ENCODE results near the gene PEX7.

DNA sequence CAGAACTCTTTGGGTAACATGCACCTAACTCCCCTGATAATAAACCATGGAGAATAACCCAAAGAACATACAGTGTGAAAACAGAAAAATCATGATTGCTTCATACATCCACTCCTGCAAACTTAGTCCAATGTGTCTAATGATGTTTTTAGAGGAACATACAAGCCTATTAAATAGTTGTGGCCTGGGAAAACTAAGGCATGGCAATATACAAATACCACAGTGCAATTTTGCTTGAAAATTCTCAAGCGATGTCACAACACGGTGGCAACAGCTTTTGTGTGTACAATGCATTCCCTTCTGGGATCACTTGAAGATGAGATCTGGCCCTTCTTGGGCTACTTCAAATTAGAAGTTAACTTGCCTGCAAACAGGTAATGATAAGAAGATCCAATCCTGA is 46.8 kb upstream of the PEX7 start:
- TF ChIP-seq, protein P1, sequence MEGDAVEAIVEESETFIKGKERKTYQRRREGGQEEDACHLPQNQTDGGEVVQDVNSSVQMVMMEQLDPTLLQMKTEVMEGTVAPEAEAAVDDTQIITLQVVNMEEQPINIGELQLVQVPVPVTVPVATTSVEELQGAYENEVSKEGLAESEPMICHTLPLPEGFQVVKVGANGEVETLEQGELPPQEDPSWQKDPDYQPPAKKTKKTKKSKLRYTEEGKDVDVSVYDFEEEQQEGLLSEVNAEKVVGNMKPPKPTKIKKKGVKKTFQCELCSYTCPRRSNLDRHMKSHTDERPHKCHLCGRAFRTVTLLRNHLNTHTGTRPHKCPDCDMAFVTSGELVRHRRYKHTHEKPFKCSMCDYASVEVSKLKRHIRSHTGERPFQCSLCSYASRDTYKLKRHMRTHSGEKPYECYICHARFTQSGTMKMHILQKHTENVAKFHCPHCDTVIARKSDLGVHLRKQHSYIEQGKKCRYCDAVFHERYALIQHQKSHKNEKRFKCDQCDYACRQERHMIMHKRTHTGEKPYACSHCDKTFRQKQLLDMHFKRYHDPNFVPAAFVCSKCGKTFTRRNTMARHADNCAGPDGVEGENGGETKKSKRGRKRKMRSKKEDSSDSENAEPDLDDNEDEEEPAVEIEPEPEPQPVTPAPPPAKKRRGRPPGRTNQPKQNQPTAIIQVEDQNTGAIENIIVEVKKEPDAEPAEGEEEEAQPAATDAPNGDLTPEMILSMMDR (IDR thresholded peaks at IDR 0.05; ENCODE audit: low read length): no peak
- TF ChIP-seq EZH2 (optimal IDR thresholded peaks at IDR 0.05; ENCODE audit: low read depth, low read length): no peak
- TF ChIP-seq EZH2phosphoT487 (IDR thresholded peaks at IDR 0.05; ENCODE audit: low read length): no peak
